Panc1 (cell line): Measurements from ENCODE around the gene GUCY1A1. TPM values are rescaled to one million over a fixed set of nuclear protein-coding genes. Genes with fewer than 3 reads are reported as not detected.

Source experiments
- ATAC-seq: fragments of 200-7000 bp; cut with Tn5 transposase; 2 replicates; pipeline ENCODE4 v1.9.1; 2020; ENCODE audit warnings: mild to moderate bottlenecking, moderate library complexity
- BruUV-seq: library from RNA; stranded (reverse); fragments of 400-500 nt; replicated peaks from 2 replicates; lab custom pipeline; 2021; lab: Mats Ljungman, UMichigan
- CTCF ChIA-PET: fragments of 300-600 bp; sonication (Branson Sonifier 250); formaldehyde crosslinking; loops from one replicate; lab custom pipeline; 2022; ENCODE audit warnings: antibody characterized with exemption; lab: Charles Lee
- POLR2A ChIA-PET: fragments of 300-600 bp; sonication (Branson Sonifier 250); formaldehyde crosslinking; loops from one replicate; lab custom pipeline; 2022; ENCODE audit warnings: antibody characterized with exemption; lab: Charles Lee
- DNase-seq: peaks from one replicate; pipeline ENCODE4 v3.0.0-alpha.2; 2010; ENCODE audit warnings: low read depth, low spot score
- H3K27ac ChIP-seq: 2 replicates; pipeline ENCODE4 v1.5.1; 2011; ENCODE audit warnings: mild to moderate bottlenecking, low read length, inconsistent platforms
- H3K27me3 ChIP-seq: fragments of 200-500 bp; sonication (Bioruptor generic); 2 replicates; pipeline ENCODE4 v1.6.0; 2014; ENCODE audit warnings: low read length, inconsistent platforms; ENCODE audit not compliant: control insufficient read depth, insufficient read depth
- H3K36me3 ChIP-seq: fragments of 200-500 bp; sonication (Bioruptor generic); 2 replicates; pipeline ENCODE4 v1.5.1; 2014; ENCODE audit warnings: inconsistent platforms, mild to moderate bottlenecking, low read length, moderate library complexity; ENCODE audit not compliant: control insufficient read depth, insufficient read depth
- H3K4me1 ChIP-seq: 2 replicates; pipeline ENCODE4 v1.5.1; 2011; ENCODE audit warnings: inconsistent platforms, mild to moderate bottlenecking, low read length, moderate library complexity; ENCODE audit not compliant: control insufficient read depth, insufficient read depth
- H3K4me3 ChIP-seq, 2 experiments: 2 replicates each; pipeline ENCODE4 v1.5.1; 2011 to 2012; ENCODE audit warnings: low read depth in 2 of 2, low read length in 2 of 2, mild to moderate bottlenecking in 2 of 2, inconsistent platforms in 1 of 2, moderate library complexity in 1 of 2
- H3K9me3 ChIP-seq: fragments of 200-500 bp; sonication (Bioruptor generic); 2 replicates; pipeline ENCODE4 v1.5.1; 2014; ENCODE audit warnings: low read depth, mild to moderate bottlenecking, inconsistent platforms, low read length, moderate library complexity; ENCODE audit not compliant: control insufficient read depth, insufficient read depth
- CTCF ChIP-seq: fragments of 450-650 bp; IDR thresholded peaks from 2 replicates; pipeline ENCODE4 v1.5.1; 2017; ENCODE audit warnings: mild to moderate bottlenecking
- POLR2AphosphoS5 ChIP-seq: IDR thresholded peaks from 2 replicates; pipeline ENCODE4 v1.6.1; 2012; ENCODE audit warnings: mild to moderate bottlenecking, low read depth, low read length, moderate library complexity
- REST ChIP-seq, 2 experiments: IDR thresholded peaks; 2 replicates each; pipeline ENCODE4 v1.6.1; 2011 to 2012; ENCODE audit warnings: low read depth in 2 of 2, control low read depth in 1 of 2, low read length in 1 of 2, mild to moderate bottlenecking in 1 of 2, moderate library complexity in 1 of 2; ENCODE audit not compliant: insufficient read depth in 1 of 2
- SIN3A ChIP-seq: IDR thresholded peaks from 2 replicates; pipeline ENCODE4 v1.6.1; 2012; ENCODE audit warnings: low read depth, mild to moderate bottlenecking, low read length, moderate library complexity, borderline replicate concordance; ENCODE audit not compliant: insufficient read depth
- TCF7L2 ChIP-seq: IDR thresholded peaks from 2 replicates; pipeline ENCODE4 v1.6.1; 2011; ENCODE audit warnings: mild to moderate bottlenecking, low read depth, low read length, inconsistent platforms
- in situ Hi-C: cut with HindIII; loops from 2 replicates; pipeline ENCODE4 v1.10.0; 2016; ENCODE audit warnings: low sequenced_read_pairs, low pct_unique_long_range_greater_than_20kb
- intact Hi-C: fragments of 100-400 bp; cut with micrococcal nuclease; formaldehyde crosslinking; loops from one replicate; pipeline ENCODE4 v1.10.0; 2022; ENCODE audit not compliant: unreplicated experiment
- total RNA-seq: library from RNA; stranded (reverse); gene quantifications from one replicate; pipeline ENCODE4 v1.2.1, GENCODE V29; 2021; ENCODE audit not compliant: unreplicated experiment

GUCY1A1 gene
- total RNA-seq, 1 experiment from 2014 or later, result 0.57 TPM

GRCh38 chr4:155672342-155672741, 5.7 kb downstream of the GUCY1A1 start:
- Histone ChIP-seq H3K36me3 (no peaks in the 10 kb centered on the region; the same call in 1 of the 2 replicates), H3K9me3 (no peaks in the 10 kb centered on the region), H3K27me3 (peaks cover 5% of the 10 kb centered on the region; the same call in 1 of the 2 replicates), H3K4me1 (no peaks in the 10 kb centered on the region), H3K4me3 (no peak overlapping the region), H3K27ac (no peak overlapping the region)
- TF ChIP-seq REST (IDR thresholded peaks at IDR 0.05; ENCODE audit: insufficient read depth in 1 of 2, low read depth in 2 of 2, low read length in 1 of 2) (no peak), TCF7L2 (no peak), SIN3A (no peak), POLR2AphosphoS5 (no peak)
- in situ Hi-C loops, result no loop called here
- ATAC-seq (no peak), DNase-seq (no peak)
- POLR2A ChIA-PET, result no interaction called here
- no TSS peak for BruUV-seq
- intact Hi-C loops, result no loop called here
- CTCF ChIA-PET, result no interaction called here

GRCh38 chr4:155673453-155673979, 6.9 kb downstream of the GUCY1A1 start:
- Histone ChIP-seq H3K9me3 (no peaks in the 10 kb centered on the region), H3K36me3 (no peaks in the 10 kb centered on the region; the same call in 1 of the 2 replicates), H3K27ac (no peak overlapping the region), H3K4me3 (no peak overlapping the region), H3K4me1 (no peaks in the 10 kb centered on the region), H3K27me3 (peaks cover 2% of the 10 kb centered on the region; the same call in 1 of the 2 replicates)
- no peak for ATAC-seq
- no TSS peak for BruUV-seq
- no peak for DNase-seq
- intact Hi-C loops, result no loop called here
- CTCF ChIA-PET, result no interaction called here
- POLR2A ChIA-PET, result no interaction called here
- in situ Hi-C loops, result no loop called here
- TF ChIP-seq POLR2AphosphoS5 (no peak), SIN3A (no peak), TCF7L2 (no peak), REST (IDR thresholded peaks at IDR 0.05; ENCODE audit: insufficient read depth in 1 of 2, low read depth in 2 of 2, low read length in 1 of 2) (no peak), CTCF (no peak)
